Fibroblast of skin of left biceps (primary cell): ENCODE measurements around the gene USHBP1.

ENCODE experiments used
- DNase-seq, 2 experiments: peaks; one replicate each; pipeline ENCODE4 v3.0.0-alpha.2; 2013; ENCODE audit warnings: low read depth in 2 of 2

USHBP1 gene

DNA sequence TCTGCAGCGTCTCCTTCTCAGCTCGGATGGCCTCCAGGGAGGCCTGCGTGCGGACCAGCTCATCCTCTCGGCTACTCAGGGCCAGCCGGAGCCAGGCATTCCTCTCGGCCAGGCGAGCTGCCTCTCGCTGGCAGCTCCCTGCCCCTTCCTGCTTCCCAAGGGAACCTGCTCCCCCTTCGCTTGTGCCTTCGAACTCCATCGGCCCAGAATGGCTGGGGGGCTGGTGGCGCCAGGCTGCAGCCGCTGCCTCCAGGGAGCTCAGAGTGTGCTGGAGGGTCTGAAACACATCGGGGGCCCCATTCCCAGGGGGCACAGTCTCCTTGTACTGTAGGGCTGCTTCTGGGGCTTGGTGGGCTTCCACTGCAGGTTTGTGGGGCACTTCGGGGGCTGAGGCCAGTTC lies 2.0 kb downstream of the USHBP1 start:
- DNase-seq, result no peak

DNA sequence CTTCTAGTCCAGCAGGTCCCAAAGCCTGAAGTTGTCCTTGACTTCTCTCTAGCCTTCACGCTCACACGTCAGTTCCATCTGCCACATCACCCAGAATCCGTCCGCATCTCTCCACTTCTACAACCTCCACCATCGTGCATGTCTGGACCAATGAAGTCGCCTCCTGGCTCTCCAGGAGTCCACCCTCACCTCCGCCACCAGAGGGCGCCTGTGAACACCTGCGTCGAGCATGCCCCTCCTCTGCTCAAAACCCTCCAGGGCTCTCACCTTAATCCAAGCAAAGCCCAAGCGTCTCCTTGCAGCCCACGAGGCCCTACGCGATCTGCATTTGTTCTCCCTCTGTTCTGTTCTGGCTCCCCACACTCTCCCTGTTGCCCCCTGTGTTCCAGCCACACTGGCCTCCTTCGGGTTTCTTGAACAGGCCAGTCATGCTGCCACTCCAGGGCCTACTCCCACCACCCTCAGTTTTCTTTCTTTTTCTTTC lies 3.7 kb downstream of the USHBP1 start:
- peak; percentile 21 to 24 for DNase-seq

DNA sequence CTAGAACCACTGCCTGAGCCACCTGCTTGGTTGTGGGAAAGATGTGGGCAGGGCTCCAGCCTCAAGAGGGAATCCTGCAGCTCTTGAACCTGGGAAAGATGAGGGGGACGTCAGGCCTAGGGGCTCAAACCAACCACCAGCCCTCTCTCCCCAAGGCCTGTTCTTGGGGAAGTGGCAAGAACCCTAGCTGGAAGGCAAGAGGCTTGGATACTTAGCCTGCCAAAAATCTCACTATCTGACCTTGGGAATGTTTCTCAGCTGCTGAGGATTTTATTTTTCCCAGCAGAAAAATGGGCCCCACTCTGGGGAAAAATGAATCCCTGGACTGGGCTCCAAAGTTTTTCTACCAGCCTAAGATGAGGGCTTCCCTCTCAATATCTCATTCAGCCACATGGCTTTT lies 4.6 kb downstream of the USHBP1 start:
- no peak for DNase-seq

DNA sequence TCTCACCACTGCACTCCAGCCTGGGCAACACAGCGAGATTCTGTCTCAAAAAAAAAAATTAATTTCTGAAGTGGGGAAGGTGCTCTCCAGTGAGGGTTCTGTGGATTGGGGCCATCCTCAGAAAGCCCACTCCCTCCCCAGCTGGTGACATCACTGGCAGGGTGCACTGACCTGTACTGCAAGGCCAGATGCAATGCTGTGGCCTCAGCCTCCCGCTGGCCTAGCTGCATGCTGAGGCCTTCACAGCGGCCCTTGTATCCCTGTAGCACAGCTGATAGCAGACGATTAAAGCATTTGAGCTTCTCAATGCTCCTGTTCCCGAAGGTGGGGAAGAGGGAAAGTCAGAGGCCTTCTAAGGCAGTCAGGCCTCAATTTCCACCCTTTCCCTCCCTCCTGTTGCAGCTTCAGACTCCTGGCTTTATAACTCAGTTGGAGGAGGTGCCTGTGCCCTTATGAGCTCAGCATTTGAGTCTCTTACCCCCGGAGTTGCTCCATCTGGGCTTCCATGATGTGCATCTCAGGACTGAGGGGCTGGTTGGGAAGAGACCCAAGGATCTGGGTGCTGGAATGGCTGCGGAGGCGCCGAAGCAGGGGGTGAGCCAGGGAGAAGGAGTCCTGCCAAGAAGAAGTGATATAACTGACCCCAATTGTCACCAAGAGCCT lies 5.3 kb downstream of the USHBP1 start:
- no peak for DNase-seq

DNA sequence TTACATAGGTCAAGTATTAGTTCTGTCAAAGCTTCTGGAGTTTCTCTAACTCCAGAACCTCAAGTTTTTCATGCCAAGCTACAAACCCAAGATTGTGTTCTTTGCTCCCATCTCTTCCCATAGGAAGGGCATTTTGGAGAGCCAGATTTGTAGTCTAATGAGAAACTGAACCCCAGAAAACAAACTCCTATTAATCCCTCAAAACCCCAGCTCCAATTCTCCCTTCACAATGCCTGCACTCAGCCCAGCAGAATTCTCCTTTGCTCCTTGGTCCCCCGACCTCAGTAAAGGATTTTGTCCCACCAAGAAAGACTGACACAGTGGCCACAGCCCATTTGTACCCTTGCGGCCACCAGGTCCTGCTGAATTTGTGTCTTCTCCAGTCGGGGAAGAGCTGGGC lies 8.4 kb downstream of the USHBP1 start:
- no peak for DNase-seq

DNA sequence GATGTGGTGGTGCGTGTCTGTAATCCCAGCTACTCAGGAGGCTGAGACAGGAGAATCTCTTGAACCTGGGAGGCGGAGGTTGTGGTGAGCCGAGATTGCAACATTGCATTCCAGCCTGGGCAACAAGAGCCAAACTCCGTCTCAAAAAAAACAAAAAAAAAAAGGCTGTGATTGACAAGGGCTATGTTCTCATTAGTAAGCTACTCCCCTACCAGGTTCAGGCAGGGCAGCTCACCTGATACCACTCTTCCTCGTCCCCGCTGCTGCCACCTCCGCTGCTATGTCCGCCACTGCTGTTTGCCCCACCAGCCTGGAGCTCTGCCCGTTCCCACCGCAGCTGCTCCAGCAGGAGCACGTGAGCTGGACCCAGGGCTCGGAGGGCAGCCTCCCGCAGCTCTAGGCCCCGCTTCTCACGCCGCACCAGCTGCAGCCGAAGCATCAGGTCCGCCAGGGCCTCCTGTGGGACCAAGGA lies 9.4 kb downstream of the USHBP1 start:
- no peak for DNase-seq

DNA sequence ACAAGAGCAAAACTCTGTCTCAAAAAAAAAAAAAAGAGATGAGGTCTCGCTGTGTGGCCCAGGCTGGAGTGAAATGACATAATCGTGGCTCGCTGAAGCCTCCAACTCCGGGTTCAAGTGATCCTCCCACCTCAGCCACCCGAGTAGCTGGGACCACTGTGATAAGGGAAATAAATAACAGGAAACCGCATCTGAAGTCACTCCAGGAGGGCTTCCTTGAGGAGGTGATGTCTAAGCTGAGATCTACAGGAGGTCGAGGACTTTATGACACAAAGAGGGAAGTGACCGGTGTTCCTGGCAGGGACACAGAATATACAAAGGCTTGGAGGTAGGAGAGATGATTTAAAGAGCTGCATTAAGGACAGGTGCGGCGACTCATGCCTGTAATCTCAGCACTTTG lies 9.9 kb downstream of the USHBP1 start:
- no peak for DNase-seq

DNA sequence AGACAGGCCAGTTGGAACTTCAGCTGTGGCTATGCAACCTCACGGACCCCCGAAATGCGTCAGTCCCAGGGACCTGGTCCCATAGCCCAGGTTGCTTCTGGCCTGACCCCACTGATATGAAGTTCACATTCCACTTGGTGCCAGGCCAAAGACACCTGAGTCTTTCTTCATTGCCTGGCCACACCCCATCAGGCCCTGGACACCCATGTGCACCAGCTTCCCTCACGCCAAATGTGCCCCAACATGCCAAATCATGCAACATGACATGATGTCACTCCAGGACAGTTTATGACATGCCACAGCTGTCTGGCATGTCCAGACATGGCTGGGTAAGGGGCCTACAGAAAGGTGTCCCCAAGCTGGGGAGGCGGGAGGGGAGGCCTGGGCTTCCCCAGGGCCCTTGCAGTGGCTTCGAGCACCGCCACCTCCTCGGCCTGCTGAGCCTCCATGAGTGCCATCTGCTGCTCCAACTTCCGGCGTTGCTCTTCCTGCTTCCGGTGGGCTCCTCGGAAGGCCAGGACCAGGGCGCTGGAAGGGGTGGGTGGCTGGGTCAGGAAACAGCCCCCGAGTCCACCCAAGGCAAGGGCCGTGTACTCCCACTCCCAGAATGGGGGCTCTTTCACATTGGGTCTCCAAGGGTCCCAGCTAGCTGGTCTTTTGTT lies 14.5 kb downstream of the USHBP1 start:
- DNase-seq, result no peak

DNA sequence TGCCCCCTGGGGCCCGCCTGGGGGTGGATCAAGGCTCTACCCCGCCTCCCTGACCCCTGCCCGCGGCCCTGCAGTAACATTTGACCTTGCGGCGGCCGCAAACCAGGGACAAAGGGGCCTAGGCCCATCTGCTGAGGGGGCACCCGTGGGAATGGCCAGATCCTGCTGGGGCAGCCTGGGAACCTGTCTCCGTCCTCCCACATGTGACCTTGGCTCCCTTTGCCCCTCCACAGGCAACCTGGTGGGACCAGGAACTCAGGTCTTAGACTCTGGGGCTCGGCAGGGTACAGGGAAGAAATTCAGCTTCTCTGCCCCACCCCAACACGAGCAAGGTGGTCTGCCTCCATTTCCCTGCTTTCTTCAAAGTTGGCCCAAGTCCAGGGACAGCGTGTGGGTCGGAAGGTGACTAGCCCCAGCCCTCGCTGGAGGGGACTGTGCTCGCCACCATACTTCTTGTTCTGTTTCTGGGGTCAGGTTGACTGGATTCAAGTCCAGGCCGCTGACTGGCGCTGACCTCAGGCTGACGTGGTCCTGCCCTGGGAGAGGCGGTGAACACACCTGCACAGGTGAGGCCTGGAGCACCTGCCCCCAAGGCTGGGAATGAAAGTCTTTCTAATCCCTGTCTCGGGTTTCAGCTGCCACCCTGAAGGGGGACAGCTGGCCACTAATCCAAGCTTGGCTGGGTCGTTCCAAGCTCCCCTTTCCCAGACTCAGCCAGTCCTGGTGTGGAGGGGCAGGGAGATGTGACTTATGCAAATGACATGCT lies 16.4 kb downstream of the USHBP1 start:
- no peak for DNase-seq

DNA sequence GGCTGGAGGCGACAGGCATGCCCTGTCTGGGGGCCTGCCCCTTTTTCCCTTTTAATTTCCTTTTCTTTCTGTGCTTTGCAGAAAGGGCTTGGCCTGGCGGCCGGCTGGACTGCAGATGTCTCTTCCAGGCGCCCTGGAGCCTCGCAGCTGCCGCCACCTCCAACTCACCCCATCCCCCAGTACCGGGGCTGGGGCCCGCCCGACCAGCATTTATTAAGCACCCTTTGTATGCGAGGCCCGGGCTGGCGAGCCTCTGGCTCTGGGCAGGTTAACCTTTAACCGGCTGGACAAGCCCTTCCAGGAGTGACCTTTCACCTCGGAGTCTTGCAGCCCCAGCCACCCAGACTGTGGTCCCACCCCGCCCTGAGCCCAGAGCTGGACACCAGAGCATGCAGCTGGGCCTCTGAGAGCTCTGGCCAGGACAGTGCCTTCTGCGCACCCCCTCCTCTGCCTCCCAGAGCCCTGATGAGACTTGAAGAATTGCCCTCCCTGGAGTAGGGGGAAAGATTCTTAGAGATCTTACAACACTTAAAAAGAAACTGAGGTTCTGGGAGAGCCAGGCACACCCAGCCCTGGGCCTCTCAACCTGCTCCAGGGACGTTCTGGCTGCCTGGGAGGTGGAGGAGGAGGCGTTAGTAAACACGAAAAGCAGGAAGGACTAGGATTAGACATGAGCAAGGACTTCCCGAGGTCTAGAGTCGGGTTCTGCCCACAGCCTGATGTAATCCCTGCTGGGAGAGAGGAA lies 17.7 kb downstream of the USHBP1 start:
- no peak for DNase-seq

DNA sequence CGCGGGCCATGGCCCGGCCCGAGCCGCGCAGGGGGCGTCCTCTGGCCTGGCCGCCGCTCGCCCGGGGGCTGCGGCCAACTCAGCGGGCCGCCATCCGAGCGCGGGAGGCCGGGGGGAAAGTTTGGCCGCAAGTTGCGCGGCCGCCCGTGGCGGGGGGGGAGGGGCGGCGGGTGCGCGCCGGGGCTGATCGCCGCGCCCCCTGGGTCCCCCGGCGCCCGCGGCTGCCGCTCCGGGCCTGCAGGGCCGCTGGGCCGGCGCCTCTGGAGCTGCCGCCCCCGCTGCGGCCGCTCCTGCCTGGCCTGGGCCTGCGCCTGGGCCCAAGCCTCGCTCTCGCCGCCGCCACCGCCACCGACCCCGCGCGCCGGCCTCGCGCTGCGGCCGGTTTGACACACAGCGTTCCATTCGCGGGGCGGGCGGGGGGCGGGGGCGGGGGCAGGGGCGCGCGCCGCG lies 19.0 kb downstream of the USHBP1 start, which contains the start of gene NR2F6:
TSS of gene NR2F6 (minus strand) at position 385 of the 450 bp plus-strand sequence. CDS start 699 bp downstream, outside the sequence.
- no peak for DNase-seq

DNA sequence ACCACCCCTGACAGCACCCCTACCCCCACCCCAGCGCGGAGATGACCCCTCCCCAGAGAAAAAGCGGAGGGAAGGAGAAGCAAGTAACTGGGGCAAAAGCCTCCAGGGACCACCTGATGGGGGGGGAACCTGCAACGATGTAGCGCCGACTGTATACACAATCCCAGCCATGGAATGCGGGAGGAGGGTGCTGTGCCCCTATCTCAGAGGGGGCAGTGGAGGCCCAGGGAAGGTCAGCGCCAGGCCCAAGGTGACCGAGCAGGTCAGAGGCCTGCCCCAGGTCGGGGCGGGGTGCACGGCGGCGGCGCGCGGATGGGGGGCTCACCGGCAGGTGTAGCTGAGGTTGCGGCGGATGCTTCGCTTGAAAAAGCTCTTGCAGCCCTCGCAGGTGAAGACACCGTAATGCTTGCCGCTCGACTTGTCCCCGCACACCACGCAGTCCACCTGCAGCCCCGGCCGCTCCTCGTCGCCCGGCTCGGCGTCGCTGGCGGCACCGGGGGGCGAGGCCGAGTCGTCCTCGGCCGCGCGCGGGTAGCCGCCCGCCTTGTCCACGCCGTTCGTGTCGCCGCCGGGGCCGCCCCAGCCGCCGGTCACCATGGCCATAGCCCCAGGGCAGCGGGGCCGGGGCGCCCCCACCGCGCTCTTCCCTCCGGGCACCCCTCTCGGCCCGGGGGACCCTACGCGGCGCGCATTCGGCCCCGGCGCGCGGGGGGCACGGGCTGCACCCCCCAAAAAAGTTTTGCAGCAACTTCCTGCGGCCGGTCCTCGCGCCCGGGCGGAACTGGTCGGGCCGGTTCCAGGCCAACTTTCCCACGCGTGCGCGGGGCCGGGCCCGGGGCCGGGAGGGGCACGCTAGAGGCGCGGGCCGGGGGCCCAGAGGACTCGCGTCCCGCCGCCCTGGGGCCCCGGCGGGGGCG lies 19.7 kb downstream of the USHBP1 start:
- DNase-seq, result no peak

DNA sequence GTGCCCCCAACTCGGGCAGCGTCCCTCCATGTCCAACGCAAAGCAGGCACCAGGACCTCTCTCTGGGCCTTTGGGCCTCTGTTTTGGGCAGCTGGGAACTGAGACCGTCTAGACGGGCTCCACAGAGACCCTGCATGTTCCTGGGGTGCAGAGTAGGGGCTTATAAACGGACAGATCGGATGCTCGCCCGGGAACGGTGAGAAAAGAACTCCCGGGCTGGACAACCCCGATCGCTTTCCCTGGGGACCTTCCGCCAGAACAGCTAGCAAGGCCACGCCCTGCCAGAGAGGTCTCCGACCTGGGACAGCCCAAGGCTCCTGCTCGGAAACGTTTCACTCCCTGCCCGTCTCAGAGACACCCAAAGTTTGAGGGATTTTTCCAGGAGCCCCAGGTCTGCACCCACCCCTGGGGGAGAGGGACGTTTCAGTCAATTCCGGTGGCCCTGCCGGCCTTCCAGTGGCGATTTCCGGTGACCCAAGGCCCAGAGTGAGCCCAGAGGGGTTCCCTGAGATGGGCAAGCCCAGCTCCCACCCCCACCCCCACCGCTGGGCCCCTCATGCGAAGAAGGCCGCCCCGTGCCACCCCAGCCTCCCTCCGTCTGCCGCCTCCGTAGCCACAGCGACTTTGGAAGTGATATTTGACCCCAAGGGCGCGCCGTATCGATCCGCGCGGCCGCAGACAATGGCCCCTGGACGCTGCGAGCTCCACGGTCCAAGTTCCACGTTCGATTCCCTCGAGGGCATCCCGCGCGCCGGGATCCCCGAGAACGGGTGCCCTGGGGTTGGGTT lies 20.5 kb downstream of the USHBP1 start:
- no peak for DNase-seq

DNA sequence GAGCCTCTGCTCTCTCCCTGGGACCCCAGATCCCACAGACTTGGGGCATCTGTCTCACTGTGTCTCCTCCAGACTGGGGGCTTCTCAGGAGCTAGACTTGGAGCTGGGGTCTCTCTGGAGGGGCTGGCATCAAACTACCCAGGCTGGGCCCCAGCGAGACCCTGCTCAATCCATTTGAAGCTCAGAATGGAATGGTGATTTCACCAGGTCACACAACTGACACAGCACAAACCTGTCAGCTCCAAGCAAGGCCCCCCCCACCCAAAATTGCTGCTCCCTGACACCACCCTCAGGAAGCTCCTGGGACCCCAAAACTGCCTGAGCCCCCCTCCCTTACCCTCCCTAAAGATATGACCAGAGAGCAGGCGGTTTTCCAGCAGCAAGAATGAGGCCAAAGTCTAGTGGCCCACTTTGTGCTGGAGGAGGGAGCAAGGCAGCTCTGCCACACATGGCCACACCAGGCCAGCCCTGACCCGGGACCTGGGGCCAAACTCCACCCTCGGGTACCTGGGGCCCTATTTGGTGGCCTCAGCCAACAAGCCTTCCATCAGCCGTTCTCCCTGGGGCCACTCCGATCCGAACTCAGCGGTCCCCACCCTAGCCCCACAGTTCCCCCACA lies 21.2 kb downstream of the USHBP1 start:
- no peak for DNase-seq

DNA sequence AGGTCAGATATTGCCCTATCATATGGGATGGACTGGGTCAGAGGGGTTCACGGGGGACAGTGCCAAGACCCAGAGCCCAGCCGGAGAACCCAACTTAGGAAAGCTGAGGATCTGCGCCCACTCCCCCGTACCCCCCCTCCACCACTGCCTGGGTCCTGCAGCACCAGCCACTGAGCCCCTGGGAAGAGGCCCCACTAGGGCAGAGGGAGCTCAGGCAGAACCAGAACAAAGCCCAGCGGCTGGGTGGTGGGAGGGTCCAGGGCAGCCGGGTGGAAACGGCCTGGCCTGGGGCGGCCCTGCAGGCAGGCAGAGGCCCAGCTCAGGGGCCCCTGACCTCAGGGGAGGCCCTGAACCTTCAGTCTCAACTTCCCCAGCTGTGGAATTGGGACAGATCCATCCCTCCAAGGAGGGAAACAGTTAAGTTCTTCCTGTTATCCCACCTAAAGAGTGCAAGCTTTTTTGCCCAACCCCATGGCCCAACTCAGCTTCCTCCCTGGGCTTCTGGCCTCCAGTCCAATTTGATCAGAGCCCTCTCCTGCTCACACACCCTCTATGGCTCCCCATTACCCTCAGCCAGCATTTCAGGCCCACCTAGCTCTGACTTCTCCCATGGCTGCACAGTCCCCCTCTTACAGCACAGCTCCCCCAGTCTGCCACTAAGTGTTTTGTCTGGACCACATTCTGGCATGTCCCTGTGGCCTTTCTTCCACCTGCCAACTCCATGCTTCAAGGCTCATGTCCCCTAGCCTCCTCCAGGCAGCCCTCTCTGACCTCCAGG lies 21.9 kb downstream of the USHBP1 start:
- DNase-seq, result no peak

DNA sequence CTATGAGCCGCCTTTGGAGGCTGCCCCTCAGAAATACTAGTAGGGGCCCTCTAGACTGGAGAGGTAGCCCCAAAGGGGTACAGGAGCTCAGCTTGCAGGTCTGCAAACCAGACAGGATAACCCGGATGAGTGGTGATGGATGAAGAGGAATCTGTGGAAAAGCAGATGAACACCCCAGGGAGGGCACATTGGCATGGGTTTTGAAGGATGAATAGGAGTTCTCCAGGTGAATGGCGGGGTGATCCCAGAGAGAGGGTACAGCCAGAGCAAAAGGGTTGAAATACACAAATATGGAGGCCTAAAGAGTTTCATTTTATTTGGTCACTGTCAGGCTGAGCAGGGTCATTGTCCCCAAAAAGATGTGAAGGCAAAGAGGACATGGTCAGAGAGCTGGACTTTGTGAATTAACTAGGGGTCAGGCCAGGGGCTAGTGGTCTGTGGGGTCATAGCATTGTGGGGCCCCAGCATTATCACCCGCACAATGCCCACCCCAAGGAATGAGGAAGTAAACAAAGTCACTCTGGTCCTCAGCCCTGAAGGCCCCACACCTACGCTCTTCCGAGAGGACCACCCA lies 23.6 kb downstream of the USHBP1 start:
- DNase-seq, result no peak

DNA sequence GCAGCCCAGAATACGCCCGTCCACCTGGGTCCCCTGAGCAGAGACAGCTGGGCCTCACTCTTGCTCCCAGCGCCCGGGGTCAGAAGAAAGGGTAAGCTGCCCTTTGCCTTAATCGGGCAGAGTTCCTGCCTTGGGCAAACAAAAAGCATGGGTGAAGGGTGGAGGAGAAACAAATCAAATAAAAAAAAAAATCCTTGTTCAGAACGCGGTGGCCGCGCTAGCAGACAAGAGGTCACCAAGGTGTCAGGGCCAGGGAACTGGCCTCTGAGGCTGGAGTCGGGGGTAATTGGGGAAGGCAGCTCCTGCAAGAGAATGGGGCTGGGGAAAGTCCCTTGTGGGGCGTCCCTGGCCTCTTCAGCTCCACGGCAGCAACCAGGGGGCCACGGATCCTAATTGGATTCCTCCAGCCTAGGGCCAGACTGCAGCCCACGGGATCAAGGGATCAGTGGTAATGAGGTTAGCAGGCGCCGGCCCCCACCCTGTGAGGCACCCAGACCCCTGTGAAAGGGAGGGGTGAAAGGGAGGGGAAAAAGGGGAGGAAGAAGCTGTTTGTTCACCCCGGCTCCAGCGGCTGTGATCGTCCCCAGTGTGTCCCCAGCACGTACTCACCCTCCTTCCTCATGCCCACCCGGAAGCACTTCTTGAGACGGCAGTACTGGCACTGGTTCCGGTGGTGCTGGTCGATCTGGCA lies 24.3 kb downstream of the USHBP1 start:
- no peak for DNase-seq
